Right forelimb (tissue), 1 donor: Measurements from ENCODE around the gene SPP1.

Experiments used
- DNase-seq: peaks from one replicate; pipeline ENCODE4 v3.0.0-alpha.2; 2018

The SPP1 gene

GRCh38 chr4:87956501-87956900 lies 19.0 kb upstream of the SPP1 start:
- no peak for DNase-seq

GRCh38 chr4:87957061-87957460 lies 18.5 kb upstream of the SPP1 start:
- no peak for DNase-seq

- DNase-seq, result no peak
These were observed 13.5 kb upstream of the SPP1 start for GRCh38 chr4:87961993-87962392.

GRCh38 chr4:87962398-87963146 lies 12.9 kb upstream of the SPP1 start:
- no peak for DNase-seq

GRCh38 chr4:87965501-87965975 lies 10.0 kb upstream of the SPP1 start:
- no peak for DNase-seq

- no peak for DNase-seq
These were observed 9.4 kb upstream of the SPP1 start for GRCh38 chr4:87966095-87966496.

GRCh38 chr4:87967193-87967592 lies 8.3 kb upstream of the SPP1 start:
- no peak for DNase-seq

GRCh38 chr4:87970121-87970520 lies 5.4 kb upstream of the SPP1 start:
- DNase-seq, result no peak

- DNase-seq, result no peak
These were observed 3.6 kb upstream of the SPP1 start for GRCh38 chr4:87971866-87972265.

- no peak for DNase-seq
These were observed 2.0 kb upstream of the SPP1 start for GRCh38 chr4:87973283-87974169.

GRCh38 chr4:87974856-87975462 lies 555 bp upstream of the SPP1 start:
- no peak for DNase-seq

GRCh38 chr4:87977521-87978278 lies 2.2 kb downstream of the SPP1 start:
- DNase-seq, result no peak

- no peak for DNase-seq
These were observed 3.2 kb downstream of the SPP1 start for GRCh38 chr4:87978681-87979080.

- DNase-seq, result no peak
These were observed 4.3 kb downstream of the SPP1 start for GRCh38 chr4:87979810-87980209.

GRCh38 chr4:87981486-87981885 lies 6.0 kb downstream of the SPP1 start:
- no peak for DNase-seq

- DNase-seq, result no peak
These were observed 6.5 kb downstream of the SPP1 start for GRCh38 chr4:87982036-87982435.

- DNase-seq, result no peak
These were observed 7.0 kb downstream of the SPP1 start for GRCh38 chr4:87982446-87983010.

- no peak for DNase-seq
These were observed 8.5 kb downstream of the SPP1 start for GRCh38 chr4:87983996-87984395.

GRCh38 chr4:87985097-87985886 lies 9.8 kb downstream of the SPP1 start:
- peak; percentile 59 for DNase-seq

GRCh38 chr4:87985887-87986200 lies 10.3 kb downstream of the SPP1 start:
- no peak for DNase-seq

GRCh38 chr4:87986508-87986907 lies 11.0 kb downstream of the SPP1 start:
- no peak for DNase-seq

GRCh38 chr4:87989765-87990164 lies 14.3 kb downstream of the SPP1 start:
- DNase-seq, result no peak
